ENCODE measurements around the gene SORCS1. TPM values are rescaled to one million over a fixed set of nuclear protein-coding genes. Genes with fewer than 3 reads are reported as not detected.

SORCS1 gene
- total RNA-seq, 1 donor from 2014 or later, result 1.1 TPM

GRCh38 chr10:106949680-106950478 lies 214.6 kb downstream of the SORCS1 start:
- Histone ChIP-seq H3K79me2 (ENCODE audit: insufficient read depth, low read length) (no peaks in the 10 kb centered on the region), H3K4me1 (ENCODE audit: insufficient read depth, low read length) (no peaks in the 10 kb centered on the region), H3K9ac (ENCODE audit: low read length) (no peak overlapping the region), H3K4me2 (ENCODE audit: low read length) (no peak overlapping the region), H3K4me3 (ENCODE audit: insufficient read depth, low read depth, low read length) (no peak overlapping the region), H3K27me3 (ENCODE audit: insufficient read depth, low read length) (no peaks in the 10 kb centered on the region), H3K9me3 (ENCODE audit: insufficient read depth, low read depth, low read length) (peaks cover 4% of the 10 kb centered on the region), H2AFZ (ENCODE audit: low read depth, low read length) (no peak overlapping the region), H3K27ac (ENCODE audit: low read depth, low read length) (no peak overlapping the region), H3K36me3 (ENCODE audit: insufficient read depth, low read length) (no peaks in the 10 kb centered on the region), H4K20me1 (ENCODE audit: insufficient read depth, low read length) (no peaks in the 10 kb centered on the region)
- DNase-seq (ENCODE audit: low read depth) (no peak), FAIRE-seq (no peak)
- Mint-ChIP-seq H3K4me1 (ENCODE audit: low read depth, unreplicated experiment) (no peaks in the 10 kb centered on the region), H3K9me3 (ENCODE audit: unreplicated experiment) (no peaks in the 10 kb centered on the region), H3K36me3 (ENCODE audit: low read depth, unreplicated experiment) (no peaks in the 10 kb centered on the region), H3K27me3 (ENCODE audit: low read depth, unreplicated experiment) (no peaks in the 10 kb centered on the region), H3K4me3 (ENCODE audit: unreplicated experiment) (no peak overlapping the region), H3K27ac (ENCODE audit: unreplicated experiment) (no peak overlapping the region)
- TF ChIP-seq, protein P1, sequence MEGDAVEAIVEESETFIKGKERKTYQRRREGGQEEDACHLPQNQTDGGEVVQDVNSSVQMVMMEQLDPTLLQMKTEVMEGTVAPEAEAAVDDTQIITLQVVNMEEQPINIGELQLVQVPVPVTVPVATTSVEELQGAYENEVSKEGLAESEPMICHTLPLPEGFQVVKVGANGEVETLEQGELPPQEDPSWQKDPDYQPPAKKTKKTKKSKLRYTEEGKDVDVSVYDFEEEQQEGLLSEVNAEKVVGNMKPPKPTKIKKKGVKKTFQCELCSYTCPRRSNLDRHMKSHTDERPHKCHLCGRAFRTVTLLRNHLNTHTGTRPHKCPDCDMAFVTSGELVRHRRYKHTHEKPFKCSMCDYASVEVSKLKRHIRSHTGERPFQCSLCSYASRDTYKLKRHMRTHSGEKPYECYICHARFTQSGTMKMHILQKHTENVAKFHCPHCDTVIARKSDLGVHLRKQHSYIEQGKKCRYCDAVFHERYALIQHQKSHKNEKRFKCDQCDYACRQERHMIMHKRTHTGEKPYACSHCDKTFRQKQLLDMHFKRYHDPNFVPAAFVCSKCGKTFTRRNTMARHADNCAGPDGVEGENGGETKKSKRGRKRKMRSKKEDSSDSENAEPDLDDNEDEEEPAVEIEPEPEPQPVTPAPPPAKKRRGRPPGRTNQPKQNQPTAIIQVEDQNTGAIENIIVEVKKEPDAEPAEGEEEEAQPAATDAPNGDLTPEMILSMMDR (IDR thresholded peaks at IDR 0.05; ENCODE audit: insufficient read depth, low read depth, low read length), result no peak
- TF ChIP-seq EZH2 (IDR thresholded peaks at IDR 0.05; ENCODE audit: insufficient read depth, low read length), result no peak

GRCh38 chr10:106947643-106948042 lies 216.9 kb downstream of the SORCS1 start:
- DNase-seq (ENCODE audit: low read depth), result no peak
- no peaks in the 10 kb centered on the region for H3K27me3 ChIP-seq (ENCODE audit: insufficient read depth, low read length)
- H3K4me3 Mint-ChIP-seq (ENCODE audit: unreplicated experiment), result no peak overlapping the region
- FAIRE-seq, result no peak
- H3K4me1 ChIP-seq (ENCODE audit: insufficient read depth, low read length), result no peaks in the 10 kb centered on the region
- no peaks in the 10 kb centered on the region for H3K36me3 Mint-ChIP-seq (ENCODE audit: low read depth, unreplicated experiment)
- H3K4me2 ChIP-seq (ENCODE audit: low read length), result no peak overlapping the region
- H2AFZ ChIP-seq (ENCODE audit: low read depth, low read length), result no peak overlapping the region
- H3K27me3 Mint-ChIP-seq (ENCODE audit: low read depth, unreplicated experiment), result no peaks in the 10 kb centered on the region
- no peak overlapping the region for H3K27ac Mint-ChIP-seq (ENCODE audit: unreplicated experiment)
- H3K4me1 Mint-ChIP-seq (ENCODE audit: low read depth, unreplicated experiment), result no peaks in the 10 kb centered on the region
- H3K9ac ChIP-seq (ENCODE audit: low read length), result no peak overlapping the region
- H4K20me1 ChIP-seq (ENCODE audit: insufficient read depth, low read length), result no peaks in the 10 kb centered on the region
- no peak overlapping the region for H3K27ac ChIP-seq (ENCODE audit: low read depth, low read length)
- no peak overlapping the region for H3K4me3 ChIP-seq (ENCODE audit: insufficient read depth, low read depth, low read length)
- no peaks in the 10 kb centered on the region for H3K36me3 ChIP-seq (ENCODE audit: insufficient read depth, low read length)
- TF ChIP-seq, protein P1 (IDR thresholded peaks at IDR 0.05; ENCODE audit: insufficient read depth, low read depth, low read length), result no peak
- TF ChIP-seq EZH2 (IDR thresholded peaks at IDR 0.05; ENCODE audit: insufficient read depth, low read length), result no peak
- peaks cover 4% of the 10 kb centered on the region for H3K9me3 ChIP-seq (ENCODE audit: insufficient read depth, low read depth, low read length)
- no peaks in the 10 kb centered on the region for H3K79me2 ChIP-seq (ENCODE audit: insufficient read depth, low read length)
- no peaks in the 10 kb centered on the region for H3K9me3 Mint-ChIP-seq (ENCODE audit: unreplicated experiment)

GRCh38 chr10:106942035-106942662 lies 222.4 kb downstream of the SORCS1 start:
- Mint-ChIP-seq H3K36me3 (ENCODE audit: low read depth, unreplicated experiment) (no peaks in the 10 kb centered on the region), H3K9me3 (ENCODE audit: unreplicated experiment) (no peaks in the 10 kb centered on the region), H3K4me3 (ENCODE audit: unreplicated experiment) (no peak overlapping the region), H3K4me1 (ENCODE audit: low read depth, unreplicated experiment) (peaks cover 3% of the 10 kb centered on the region), H3K27me3 (ENCODE audit: low read depth, unreplicated experiment) (no peaks in the 10 kb centered on the region), H3K27ac (ENCODE audit: unreplicated experiment) (no peak overlapping the region)
- Histone ChIP-seq H3K27ac (ENCODE audit: low read depth, low read length) (no peak overlapping the region), H3K27me3 (ENCODE audit: insufficient read depth, low read length) (no peaks in the 10 kb centered on the region), H4K20me1 (ENCODE audit: insufficient read depth, low read length) (no peaks in the 10 kb centered on the region), H3K79me2 (ENCODE audit: insufficient read depth, low read length) (no peaks in the 10 kb centered on the region), H3K9ac (ENCODE audit: low read length) (no peak overlapping the region), H3K4me1 (ENCODE audit: insufficient read depth, low read length) (no peaks in the 10 kb centered on the region), H3K4me2 (ENCODE audit: low read length) (no peak overlapping the region), H3K9me3 (ENCODE audit: insufficient read depth, low read depth, low read length) (no peaks in the 10 kb centered on the region), H2AFZ (ENCODE audit: low read depth, low read length) (no peak overlapping the region), H3K4me3 (ENCODE audit: insufficient read depth, low read depth, low read length) (no peak overlapping the region), H3K36me3 (ENCODE audit: insufficient read depth, low read length) (no peaks in the 10 kb centered on the region)
- DNase-seq (ENCODE audit: low read depth) (no peak), FAIRE-seq (no peak)
- no peak for TF ChIP-seq EZH2 (IDR thresholded peaks at IDR 0.05; ENCODE audit: insufficient read depth, low read length)
- TF ChIP-seq, protein P1 (IDR thresholded peaks at IDR 0.05; ENCODE audit: insufficient read depth, low read depth, low read length), result no peak
